Stimulated activated CD4-positive, alpha-beta T cell treated with anti-CD3 and anti-CD28 coated beads, Interleukin-12 subunit alpha, Interleukin-12 subunit beta, amount 100 ng/mL, for 4 hours (primary cell): Measurements from ENCODE around the gene ADARB1.

Experiments used
- DNase-seq: peaks from one replicate; pipeline ENCODE4 v3.0.0-alpha.2; 2020

The ADARB1 gene

DNA sequence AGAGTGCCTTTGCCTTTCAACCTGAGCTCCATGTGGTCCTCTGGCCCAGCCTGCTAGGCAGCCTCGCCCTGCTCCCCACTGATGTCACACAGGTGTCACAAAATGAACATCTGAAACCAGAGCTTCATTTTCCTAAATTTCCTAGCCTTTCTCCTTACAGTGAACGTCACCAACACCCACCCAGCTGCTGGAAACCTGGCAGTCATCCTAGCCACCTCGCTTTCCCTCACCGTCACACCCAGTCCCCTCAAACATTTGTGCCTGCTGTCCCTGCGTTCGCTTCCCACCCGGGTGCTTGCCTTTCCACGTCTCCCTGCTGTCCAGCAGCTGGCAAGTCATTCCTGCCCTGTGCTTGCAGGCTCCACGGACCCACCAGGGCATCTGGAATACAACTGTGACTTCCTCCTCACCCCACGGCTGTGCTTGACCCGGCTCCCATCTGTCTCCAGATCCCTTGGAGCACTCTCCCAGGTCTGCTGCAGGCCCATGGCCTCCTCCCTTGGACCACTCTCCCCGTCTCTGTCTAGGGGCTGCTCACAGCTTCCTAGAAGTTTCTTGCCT is 23.5 kb downstream of the ADARB1 start:
- DNase-seq, result no peak

DNA sequence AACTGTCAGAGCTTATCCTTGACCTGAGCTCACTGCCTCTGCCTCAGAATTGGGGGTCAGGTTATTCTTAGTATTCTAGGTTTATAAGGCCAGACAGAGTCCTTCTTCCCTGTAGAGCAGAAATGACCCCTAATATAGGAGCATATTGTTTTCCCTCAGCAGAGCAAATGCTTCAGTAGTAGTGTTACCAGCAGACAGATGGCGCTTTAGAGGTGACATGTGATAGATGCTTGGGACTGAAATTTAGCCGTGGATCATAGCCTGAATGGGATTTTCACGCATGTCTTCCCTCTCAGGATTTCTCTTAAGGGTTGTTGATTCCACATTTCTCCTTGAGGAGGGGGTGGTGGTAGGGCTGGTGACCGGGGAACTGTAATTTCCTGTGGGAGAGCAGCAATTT is 24.5 kb downstream of the ADARB1 start:
- DNase-seq, result no peak

DNA sequence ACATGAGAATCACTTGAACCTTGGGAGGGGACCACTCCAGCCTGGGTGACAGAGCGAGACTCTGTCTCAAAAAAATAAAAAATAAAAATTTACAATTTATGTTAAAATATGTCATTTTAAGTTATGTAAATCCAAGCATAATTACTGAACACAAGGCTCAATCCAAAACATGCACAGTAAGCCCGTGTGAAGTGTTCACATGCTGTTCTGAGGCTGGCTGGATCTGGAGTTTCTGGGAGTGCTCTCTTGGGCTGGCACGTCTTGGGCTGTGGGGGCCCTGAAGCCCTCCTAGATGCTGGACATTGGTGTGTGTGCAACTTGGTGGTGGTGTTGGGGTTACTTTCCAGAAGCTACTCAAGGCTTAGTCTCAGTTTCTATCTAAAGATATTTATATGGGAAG is 25.2 kb downstream of the ADARB1 start:
- DNase-seq, result no peak

DNA sequence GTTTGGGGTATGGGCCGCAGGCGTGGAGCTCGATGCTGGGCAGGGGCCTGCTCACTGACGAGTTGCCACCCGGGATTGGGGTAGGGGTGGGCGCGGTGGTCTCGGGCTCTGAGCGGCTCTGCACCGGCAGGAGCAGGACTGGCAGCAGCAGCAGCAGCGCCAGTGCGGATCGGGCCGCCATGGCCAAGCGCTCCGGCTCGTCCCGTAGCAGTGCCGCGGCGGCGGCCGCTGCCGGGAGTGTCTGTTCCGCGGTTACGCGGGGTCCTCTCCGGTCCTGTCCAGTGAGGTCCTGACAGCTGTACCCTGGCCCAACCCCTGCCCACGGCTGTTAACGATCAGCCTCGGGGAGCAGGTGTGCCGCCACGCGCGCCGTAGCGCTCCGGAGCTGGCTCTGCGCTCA is 26.5 kb downstream of the ADARB1 start:
- DNase-seq, result no peak

DNA sequence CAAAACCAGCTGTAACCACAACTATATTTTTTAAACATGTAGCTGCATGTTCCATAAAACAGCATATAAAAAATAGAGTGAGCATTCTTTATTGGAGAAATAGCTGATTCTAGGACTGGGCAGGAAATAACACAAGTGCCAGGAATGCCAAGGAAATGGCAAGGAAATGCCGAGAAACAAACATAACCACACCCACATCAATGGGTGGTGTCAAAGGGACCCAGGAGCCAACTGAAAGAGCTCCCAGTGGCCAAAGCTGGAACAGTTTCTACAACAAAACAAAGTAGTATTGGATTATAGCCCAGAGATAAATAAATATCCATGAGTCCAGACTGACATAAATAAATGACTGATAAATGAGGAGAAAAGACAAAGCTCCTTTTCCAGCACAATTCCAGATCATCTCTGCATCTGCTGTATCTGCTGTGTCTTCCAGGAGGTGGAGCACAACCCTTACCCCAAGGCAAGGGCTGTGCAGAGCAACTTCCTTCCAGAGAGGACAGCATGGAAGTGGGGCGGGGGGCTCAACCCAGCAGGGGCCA is 28.1 kb downstream of the ADARB1 start:
- DNase-seq, result no peak

DNA sequence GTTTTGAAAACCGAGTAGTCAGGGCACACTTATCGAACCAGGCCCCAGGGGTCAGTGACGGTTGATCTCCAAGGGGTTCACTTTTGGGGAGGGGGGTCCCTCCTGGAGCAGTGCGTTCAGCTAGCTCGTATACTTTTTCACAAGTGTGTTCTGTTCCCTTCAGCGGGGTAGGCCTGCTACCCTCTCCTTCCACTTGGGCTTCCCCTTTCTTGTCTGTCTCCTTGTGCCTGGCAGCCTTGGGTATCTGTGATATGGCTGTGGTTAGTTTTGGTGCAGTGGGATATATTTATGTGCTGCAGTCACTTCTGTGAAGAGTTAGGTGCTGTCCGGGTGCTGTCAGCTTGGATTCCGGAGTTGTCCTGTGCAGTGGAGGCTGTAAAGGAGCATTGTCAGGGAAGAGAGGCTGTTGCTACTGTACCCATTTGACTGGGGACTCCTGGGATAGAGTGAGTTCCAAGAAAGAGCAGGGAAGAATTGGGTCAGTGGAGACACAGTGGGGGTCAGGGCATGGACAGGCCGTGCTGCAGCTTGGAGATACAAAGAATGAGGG is 29.7 kb downstream of the ADARB1 start:
- DNase-seq, result no peak

DNA sequence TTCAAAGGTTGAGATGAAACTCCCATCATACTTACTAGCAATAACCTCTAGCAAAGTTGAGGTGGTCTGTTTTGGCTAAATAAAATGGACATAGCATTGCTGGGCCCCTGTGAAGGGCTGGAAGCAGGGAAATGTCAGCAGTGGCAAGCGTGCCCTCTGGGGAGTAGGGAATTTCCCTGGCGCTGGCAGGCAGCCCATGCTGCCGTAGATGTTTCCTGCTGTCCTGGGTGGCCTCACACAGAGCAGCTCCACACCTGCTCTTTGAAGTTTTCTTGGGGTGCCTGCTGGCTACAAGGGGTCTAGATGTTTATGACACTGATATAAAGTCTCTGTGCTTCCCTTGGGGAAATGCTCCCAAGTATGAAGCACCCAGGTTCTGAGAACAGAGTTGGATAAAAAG is 30.2 kb downstream of the ADARB1 start:
- no peak for DNase-seq

DNA sequence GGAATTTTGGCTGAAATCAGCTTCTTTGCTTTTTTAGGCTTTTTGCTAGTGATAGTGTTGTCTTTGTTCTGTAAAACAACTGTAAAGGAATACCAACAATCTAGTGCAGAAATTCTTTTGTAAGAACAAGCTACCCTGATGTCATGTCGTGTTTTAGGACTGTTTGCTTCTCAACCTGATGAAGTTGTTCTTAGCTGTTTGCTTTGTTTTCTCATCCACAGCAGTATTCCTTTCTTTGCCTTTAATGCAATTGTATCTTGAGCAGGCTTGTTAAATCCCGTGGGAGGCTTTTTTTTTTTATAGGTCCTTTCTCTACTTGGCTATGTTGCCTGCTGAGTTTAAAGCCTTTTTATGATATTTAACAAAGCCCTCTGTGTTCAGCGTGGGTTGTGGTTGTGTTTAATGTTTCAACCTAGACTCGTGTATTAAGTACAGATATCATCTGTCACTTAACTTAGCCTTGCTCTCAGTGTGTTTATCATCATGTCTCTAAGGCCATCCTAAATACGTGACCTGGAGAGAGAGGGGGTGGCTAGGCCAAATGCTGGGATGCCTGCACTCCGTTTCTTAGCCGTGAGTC is 31.6 kb downstream of the ADARB1 start:
- no peak for DNase-seq

DNA sequence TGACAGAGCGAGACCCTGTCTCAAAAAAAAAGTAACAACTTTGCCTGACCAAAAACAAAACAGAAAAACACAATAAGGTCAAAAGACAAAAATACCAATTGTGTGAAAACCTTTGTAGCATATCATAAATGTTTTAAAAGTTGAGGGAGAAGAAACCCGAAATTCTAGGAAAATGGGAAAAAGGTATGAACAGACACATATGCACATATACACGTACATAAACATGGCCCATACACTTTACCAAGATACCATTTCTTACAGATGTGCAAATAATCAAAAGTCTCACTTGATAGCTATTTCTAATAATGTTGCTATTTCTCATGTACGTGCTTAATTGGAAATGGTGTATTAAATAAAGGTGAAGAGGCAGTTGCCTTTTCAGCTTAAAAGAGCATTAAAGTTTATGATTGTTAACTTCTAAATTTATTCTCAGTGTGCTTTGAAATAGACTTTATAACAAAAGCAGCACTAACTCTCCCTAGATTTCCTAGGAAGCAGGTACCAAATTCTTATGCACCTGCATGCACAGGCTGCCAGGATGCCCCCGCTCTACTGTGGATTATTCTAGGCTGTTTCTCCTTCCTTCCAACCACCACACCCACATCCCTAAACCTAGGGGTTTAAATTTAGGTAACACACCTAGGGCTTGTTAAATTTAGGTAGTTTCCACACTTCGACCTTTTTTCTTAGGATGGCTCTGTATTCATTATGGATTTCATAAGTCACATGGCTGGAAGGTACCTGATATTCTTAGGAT is 33.8 kb downstream of the ADARB1 start:
- no peak for DNase-seq

DNA sequence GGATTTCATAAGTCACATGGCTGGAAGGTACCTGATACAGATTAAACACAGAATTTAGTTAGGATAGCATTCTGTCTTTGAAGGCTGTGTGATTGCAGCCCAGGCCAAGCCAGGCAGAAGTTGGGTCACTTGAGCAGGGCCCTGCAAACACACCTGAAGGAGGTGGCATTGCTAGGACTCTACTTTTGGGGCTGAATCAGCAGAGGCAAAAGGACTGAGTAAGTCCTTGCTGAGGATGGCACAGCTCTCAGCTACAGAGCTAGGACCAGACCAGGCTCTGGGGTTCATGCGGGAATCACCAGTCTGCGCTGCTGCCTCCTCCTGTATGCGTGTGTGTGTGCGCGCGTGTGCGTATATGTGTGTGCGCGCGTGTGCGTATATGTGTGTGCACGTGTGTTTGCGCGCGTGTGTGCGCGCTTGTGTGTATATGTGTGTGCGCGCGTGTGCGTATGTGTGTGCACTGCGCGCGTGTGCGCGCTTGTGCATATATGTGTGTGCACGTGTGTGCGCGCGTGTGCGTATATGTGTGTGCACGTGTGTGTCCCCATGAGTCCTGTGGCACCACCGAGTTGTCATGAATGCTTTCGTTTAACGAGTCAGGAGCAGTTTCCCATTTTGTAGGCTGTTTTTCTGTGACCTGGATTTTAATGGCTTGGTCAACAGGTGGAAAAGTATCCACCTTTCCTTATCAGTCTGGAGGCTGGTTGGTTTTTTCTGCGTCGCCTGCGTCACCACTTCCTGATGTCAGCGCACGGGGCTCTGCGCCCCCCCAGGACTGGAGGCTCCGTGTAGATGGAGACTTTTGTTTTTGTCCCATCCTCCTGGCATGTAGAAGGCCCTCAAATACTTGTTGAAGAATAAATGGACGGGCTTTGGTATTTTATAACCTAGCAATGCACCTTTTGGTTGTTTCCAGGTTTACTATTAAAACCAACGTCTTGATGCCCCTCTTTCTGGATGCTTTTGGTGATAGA is 34.7 kb downstream of the ADARB1 start:
- DNase-seq, result no peak

DNA sequence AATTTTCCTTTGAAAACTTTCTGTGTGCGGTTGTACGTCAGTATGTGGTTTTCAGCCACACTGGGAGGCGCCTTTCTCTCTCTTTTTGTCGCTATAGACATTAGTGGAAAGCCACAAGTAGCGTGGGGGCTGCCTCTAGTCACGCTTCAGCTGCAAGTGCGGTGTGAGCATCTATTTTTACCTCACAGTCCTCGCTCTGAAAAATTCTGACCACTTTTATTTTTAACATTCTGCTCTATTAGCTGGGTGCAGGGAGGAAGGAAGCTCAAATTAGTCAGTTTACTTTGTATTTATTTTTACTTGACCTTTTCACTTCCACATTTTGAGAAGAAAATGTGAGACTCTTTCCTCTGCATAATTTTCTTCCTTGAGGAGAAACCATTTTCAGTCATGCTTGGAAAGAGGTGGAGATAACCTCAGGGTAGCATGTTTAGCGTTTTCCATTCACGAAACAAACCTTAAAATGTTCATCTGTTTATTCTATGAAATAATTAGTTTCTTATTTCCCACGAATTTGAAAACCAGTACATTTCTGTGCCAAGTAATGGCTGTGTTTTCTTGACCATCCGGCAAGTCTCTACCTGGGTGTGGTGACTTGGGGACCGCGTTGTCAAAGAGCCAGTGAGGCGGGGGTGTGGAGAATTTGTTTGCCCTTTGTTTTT is 35.6 kb downstream of the ADARB1 start:
- DNase-seq, result peak; percentile 14

DNA sequence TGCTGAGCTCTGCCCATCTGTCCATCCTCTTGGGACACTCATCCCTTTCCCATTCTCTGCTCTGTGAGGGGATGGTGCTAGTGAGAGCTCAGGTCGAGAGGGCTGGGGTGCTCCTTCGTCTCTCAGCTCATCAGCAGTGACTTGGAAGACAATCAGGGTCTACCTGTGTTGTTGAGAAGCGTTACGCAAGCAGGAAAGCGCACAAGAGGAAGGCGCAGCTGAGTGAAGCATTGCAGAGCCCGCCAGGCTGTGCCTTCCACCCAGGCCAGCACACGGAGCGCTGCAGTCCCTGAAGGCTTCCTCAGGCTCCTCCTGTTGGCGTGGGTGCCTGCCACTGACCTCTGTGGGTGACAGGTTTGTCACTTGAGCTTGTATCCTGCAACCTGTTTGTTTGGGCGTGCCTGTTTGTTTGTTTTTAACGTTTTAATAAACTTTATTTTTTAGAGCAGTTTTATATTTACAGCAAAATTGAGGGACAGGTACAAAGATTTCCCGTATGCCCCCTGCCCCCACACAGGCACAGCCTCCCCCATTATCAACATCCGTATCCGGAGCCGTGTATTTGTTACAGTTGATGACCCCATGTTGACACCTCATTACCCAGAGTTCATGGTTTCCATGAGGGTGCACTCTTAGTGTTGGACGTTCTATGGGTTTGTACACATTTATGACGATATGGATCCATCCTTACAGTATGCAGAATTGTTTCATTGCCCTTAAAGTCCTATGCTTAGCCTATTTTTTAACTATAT is 36.7 kb downstream of the ADARB1 start:
- DNase-seq, result no peak

DNA sequence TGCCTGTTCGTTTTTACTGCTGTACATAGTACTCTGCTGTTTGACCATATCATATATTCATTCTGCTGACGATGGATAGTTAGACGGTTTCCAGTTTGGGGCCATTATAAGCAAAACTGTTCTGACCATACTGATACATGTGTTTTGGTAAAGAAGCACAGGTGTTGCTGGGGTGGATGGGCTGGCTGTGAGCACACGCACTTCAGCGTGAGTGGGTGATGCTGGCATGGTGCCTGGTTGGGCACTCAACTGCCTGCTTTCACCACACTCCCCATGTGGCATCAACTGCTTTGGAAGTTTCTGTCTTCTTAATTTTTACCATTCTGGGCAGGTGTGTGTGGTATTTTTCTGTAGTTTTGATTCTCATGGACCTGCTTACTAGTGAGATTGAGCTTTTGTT is 37.3 kb downstream of the ADARB1 start:
- DNase-seq, result no peak

DNA sequence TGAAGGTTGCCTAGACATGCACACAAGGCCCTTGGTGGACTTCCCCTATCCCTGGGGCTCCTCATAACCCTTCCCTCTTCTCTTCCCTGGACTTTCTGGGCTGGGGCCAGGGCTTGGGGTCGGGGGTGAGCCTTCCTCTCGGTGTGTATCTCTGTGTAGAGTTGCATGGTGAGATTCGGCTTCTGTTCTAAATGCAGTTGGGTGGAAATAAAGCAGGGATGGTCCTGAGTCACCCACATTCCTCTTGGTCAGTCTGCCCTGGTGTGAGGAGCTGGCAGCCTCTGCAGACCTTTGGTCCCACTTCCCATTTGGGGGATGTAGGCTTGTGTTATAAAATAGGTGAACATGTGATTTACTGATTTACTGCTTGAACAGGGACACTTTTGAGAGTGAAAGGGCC is 38.0 kb downstream of the ADARB1 start:
- no peak for DNase-seq

DNA sequence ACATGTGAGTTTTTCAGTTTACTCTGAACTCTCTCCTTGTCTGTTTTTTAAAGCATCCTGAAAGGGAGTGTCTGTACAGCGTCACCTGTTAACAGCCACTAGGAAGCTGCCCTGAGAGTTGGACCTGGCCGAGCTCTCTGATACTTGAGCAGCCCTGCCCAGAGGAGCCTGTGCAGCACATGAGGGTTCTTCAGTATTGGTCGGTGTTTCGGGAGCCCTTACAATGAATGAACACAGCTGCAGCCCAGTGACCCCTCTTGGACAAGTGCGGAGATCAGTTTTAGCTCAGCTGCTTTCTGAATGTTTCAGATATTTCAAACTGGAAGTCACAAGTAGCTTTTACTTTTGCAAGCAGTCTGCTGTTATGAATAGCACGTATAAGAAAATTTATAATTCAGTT is 39.2 kb downstream of the ADARB1 start:
- DNase-seq, result no peak

DNA sequence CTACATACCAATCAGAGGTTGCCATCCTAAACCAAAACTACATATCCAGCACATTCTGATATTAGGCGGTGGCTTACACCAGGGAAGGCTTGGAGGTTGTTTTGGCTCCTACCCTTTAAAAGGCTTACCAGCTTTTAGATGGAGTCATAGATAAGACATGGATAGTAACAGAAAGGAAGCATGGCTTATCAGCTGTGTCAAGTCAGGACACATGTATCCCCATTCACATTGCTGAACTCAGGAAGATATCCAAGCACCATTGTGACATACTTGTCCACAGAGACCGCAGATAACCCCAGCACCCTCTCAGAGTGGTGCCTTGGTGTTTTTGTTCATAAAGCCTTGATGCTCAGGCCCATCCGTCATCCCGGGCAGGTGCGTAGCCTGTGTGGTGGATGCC is 39.7 kb downstream of the ADARB1 start:
- no peak for DNase-seq

DNA sequence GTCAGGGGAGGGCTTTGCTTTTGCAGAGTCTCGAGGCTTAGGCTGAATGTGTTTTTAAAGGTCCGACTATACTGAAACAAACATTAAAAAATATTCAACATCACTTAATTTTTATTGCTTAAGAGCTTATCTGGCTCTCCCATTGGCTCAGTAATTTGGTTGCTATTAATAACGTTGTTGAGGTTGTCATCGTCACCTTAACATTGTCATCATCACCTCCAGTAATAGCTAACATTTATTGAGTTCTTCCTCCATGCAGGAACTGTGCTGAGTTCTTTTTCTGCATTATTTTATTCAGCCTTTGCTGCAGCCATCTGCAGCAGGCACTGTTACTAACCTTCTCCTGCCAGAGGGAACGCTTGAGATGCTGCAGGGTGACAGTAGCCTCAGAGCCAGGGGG is 40.1 kb downstream of the ADARB1 start:
- DNase-seq, result no peak

DNA sequence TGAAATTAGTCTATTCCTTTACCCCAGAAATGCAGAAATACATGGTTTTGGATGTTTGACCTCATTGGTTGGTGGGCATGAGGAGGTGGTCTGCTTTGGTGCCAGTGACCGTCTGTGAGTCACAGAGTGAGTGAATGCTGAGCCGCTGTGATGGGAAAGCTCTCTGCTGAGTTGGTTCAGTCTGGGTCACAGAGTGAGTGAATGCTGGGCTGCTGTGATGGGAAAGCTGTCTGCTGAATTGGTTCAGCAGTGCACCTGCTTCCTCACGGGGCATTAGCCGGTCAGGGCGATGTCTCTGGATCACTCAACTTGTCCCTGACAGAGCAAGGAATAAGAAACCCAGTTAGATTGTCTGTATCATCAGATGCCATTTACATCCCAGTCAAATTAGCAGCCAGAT is 40.8 kb downstream of the ADARB1 start:
- no peak for DNase-seq

DNA sequence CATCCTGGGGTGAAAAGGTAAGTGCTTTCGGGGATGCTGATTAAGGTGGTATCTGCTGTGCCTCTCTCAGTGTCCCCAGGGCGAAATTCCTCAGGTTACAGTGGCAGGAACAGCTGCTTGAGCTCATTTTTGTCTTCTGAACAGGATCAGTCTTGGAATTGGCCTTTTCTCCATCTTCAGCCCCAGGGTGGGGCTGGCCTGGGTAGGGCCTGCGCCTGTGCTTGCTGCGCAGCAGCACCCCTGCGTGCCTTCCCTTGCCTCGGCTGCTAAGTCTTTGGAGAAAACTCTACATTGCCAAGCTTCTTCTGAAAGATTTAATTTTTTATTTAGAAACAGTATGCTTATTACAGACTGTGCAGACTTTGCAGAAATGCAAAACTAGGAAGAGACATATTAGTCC is 41.7 kb downstream of the ADARB1 start:
- DNase-seq, result no peak

DNA sequence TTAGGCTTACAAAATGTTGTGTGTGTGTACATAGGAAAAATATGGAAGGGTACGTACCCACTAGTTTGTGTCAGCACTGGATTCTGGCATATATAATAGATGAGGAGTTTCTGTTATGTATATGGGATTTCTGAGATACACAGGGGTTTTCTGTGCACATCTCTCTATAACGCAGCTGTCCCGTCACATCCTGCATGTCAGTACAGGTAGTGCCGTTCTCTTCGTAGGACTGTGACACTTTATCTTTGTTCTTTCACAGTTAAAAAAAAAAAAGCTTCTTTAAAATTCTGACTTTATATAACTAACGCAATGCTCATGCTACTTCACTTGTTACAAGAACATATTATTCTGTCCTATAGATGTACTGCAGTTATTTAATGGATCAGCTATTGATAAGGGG is 42.9 kb downstream of the ADARB1 start:
- DNase-seq, result no peak

DNA sequence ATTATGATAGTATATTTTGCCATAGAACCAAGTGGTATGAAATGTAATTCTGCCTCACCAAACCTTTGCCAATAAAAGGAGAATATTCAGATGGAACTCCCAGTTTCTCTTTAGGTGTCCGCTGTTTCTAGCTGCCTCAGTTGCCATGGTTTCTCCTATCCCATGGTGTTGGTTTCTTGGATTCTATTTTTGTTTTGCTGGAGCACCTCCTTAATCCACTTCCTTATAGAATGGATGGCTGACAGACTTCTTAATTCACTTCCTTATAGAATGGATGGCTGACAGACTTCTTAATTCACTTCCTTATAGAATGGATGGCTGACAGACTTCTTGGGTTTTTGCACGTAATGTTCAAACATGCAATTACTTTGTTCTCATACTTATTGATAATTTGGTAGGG is 43.7 kb downstream of the ADARB1 start:
- no peak for DNase-seq

DNA sequence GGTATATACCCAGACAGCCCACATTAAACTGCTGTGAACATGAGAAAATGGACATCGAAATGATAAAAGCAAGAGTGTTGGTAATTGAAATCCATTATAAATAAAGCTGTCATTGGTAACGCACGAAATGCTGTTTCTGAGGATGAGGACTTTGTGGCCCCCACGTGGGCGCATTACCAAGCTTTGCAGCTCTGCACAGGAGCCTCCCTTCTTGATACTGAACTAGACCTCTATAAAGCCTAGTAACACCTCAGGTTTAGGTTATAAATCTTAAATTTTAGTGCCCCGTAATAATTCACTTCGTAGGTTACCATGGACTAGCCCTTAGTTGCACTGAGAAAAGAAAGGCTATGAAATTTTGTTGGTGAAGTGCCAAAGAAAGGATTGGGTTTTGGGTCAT is 45.4 kb downstream of the ADARB1 start:
- no peak for DNase-seq
